ENCODE results near the gene GALNT14. TPM values are rescaled to one million over a fixed set of nuclear protein-coding genes. Genes with fewer than 3 reads are reported as not detected.

The GALNT14 gene
- total and polyA plus RNA-seq, 2 of the 13 experiments (the other 11 are each of a cell fraction or from before 2014, with no cell fraction given): not detected

DNA sequence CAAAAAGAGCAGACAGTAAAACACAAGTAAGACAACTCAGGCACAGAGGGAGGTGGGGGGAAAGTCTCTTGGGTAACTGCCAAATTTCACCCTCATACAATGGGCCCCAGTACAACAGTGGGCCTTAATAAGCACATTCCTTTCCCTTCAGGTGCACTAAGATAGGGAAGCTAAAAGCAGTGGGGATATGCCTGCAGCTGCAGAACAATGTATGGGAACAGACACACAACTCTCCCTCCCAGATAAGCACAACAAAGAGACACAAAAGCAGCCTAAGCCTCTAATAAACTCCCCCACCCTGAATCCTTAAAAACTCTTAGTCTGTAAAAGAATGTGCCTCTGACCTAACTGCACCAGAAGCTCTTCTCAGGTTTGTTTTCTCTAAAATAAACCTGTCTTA, 24.5 kb downstream of the GALNT14 start:
- no peak for FAIRE-seq
- no TSS peak for BruUV-seq (replicated peaks)

DNA sequence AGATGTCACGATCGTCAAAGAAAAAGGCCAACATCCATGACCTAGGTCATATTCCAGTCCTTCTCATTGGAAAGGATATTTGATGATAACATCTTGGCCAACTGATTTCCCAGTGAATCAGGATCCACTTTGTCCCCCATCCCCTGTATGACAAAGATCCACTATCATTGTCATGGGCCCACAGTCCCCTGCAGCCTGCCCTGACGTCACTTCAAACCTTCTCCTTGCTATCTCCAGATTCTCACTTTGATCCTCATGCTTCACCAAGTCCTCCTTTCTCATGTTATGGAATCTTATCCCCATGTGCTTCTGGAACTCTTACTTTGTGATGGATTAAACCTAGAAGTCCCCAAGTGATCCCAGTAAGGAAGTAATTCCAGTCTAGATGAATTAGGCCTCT, 25.7 kb downstream of the GALNT14 start:
- CTCF ChIA-PET (ENCODE audit: low intra/inter-chr PET ratio, low total read pairs): no interaction called here
- no TSS peak for BruUV-seq (replicated peaks)

More for the DNA sequence above, 24.5 kb downstream of the GALNT14 start:
- Histone ChIP-seq H3K4me2 (ENCODE audit: low read depth, low read length) (no peak overlapping the region), H3K4me3 (replicated peaks in 1 of 3; ENCODE audit: insufficient read depth in 1 of 3, low read depth in 2 of 3, low read length in 3 of 3) (no peak overlapping the region), H3K27ac (ENCODE audit: extremely low read length, insufficient read depth, low read length) (no peak overlapping the region), H3K27me3 (ENCODE audit: control insufficient read depth in 1 of 2, insufficient read depth in 2 of 2, low read length in 2 of 2) (no peaks in the 10 kb centered on the region; a peak in 1 of 5 replicates), H4K20me1 (ENCODE audit: insufficient read depth, low read length) (no peaks in the 10 kb centered on the region), H2AFZ (ENCODE audit: low read length) (no peak overlapping the region), H3K9ac (ENCODE audit: insufficient read depth, low read depth, low read length) (no peak overlapping the region), H3K4me1 (ENCODE audit: insufficient read depth, low read length) (no peaks in the 10 kb centered on the region), H3K79me2 (ENCODE audit: insufficient read depth, low read length) (no peaks in the 10 kb centered on the region), H3K36me3 (replicated peaks in 1 of 2; ENCODE audit: control insufficient read depth in 1 of 2, insufficient read depth in 2 of 2, low read length in 2 of 2) (no peaks in the 10 kb centered on the region), H3K9me3 (ENCODE audit: low read length) (no peaks in the 10 kb centered on the region)
- TF ChIP-seq ZNF24 (IDR thresholded peaks at IDR 0.05) (no peak), EED (CRISPR knock-in tag; IDR thresholded peaks at IDR 0.05) (no peak), HES4 (CRISPR knock-in tag; IDR thresholded peaks at IDR 0.05; ENCODE audit: borderline replicate concordance) (no peak), ZNF101 (CRISPR knock-in tag; IDR thresholded peaks at IDR 0.05; ENCODE audit: borderline replicate concordance, low read depth) (no peak), SP1 (IDR thresholded peaks at IDR 0.05) (no peak), SP1 (CRISPR knock-in tag; IDR thresholded peaks at IDR 0.05) (no peak), BRD4 (CRISPR knock-in tag; IDR thresholded peaks at IDR 0.05) (no peak), SALL2 (CRISPR knock-in tag; IDR thresholded peaks at IDR 0.05) (no peak)
- TF ChIP-seq, protein P1, sequence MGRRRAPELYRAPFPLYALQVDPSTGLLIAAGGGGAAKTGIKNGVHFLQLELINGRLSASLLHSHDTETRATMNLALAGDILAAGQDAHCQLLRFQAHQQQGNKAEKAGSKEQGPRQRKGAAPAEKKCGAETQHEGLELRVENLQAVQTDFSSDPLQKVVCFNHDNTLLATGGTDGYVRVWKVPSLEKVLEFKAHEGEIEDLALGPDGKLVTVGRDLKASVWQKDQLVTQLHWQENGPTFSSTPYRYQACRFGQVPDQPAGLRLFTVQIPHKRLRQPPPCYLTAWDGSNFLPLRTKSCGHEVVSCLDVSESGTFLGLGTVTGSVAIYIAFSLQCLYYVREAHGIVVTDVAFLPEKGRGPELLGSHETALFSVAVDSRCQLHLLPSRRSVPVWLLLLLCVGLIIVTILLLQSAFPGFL (CRISPR knock-in tag; IDR thresholded peaks at IDR 0.05): no peak
- no peak for ATAC-seq
- in situ Hi-C loops (cut with HindIII; ENCODE audit: extremely low pct_ligation_motif_present, low pct_unique_long_range_greater_than_20kb): no loop called here
- intact Hi-C loops (cut with micrococcal nuclease; ENCODE audit: unreplicated experiment): no loop called here
- ChIA-PET POLR2A (no interaction called here), CTCF (ENCODE audit: low intra/inter-chr PET ratio, low total read pairs) (no interaction called here)
- DNase-seq (ENCODE audit: low spot score): no peak

More for the DNA sequence above, 25.7 kb downstream of the GALNT14 start:
- WGBS (ENCODE audit: low lambda C conversion rate): 21% methylated on average over 3 of the region's 3 CpGs
- Histone ChIP-seq H3K9ac (ENCODE audit: insufficient read depth, low read depth, low read length) (no peak overlapping the region), H4K20me1 (ENCODE audit: insufficient read depth, low read length) (no peaks in the 10 kb centered on the region), H3K79me2 (ENCODE audit: insufficient read depth, low read length) (no peaks in the 10 kb centered on the region), H3K27me3 (ENCODE audit: control insufficient read depth in 1 of 2, insufficient read depth in 2 of 2, low read length in 2 of 2) (no peaks in the 10 kb centered on the region; a peak in 1 of 5 replicates), H2AFZ (ENCODE audit: low read length) (no peak overlapping the region), H3K4me1 (ENCODE audit: insufficient read depth, low read length) (no peaks in the 10 kb centered on the region), H3K27ac (ENCODE audit: extremely low read length, insufficient read depth, low read length) (no peak overlapping the region), H3K36me3 (replicated peaks in 1 of 2; ENCODE audit: control insufficient read depth in 1 of 2, insufficient read depth in 2 of 2, low read length in 2 of 2) (no peaks in the 10 kb centered on the region), H3K4me2 (ENCODE audit: low read depth, low read length) (no peak overlapping the region), H3K4me3 (replicated peaks in 1 of 3; ENCODE audit: insufficient read depth in 1 of 3, low read depth in 2 of 3, low read length in 3 of 3) (no peak overlapping the region), H3K9me3 (ENCODE audit: low read length) (no peaks in the 10 kb centered on the region)
- TF ChIP-seq ATF7 (IDR thresholded peaks at IDR 0.05) (peak; percentile 69), ATF7 (CRISPR knock-in tag; IDR thresholded peaks at IDR 0.05) (no peak), CREB1 (IDR thresholded peaks at IDR 0.05) (peak; percentile 86), CREB1 (CRISPR knock-in tag; IDR thresholded peaks at IDR 0.05) (no peak), CEBPG (CRISPR knock-in tag; IDR thresholded peaks at IDR 0.05) (no peak)
- DNase-seq (ENCODE audit: low spot score): no peak
- ATAC-seq: no peak
- intact Hi-C loops (cut with micrococcal nuclease; ENCODE audit: unreplicated experiment): no loop called here
- POLR2A ChIA-PET: no interaction called here
- in situ Hi-C loops (cut with HindIII; ENCODE audit: extremely low pct_ligation_motif_present, low pct_unique_long_range_greater_than_20kb): no loop called here
- no peak for FAIRE-seq
